ENCODE data around the gene C10orf95. TPM values are rescaled to one million over a fixed set of nuclear protein-coding genes. Genes with fewer than 3 reads are reported as not detected.

C10orf95 gene
- total RNA-seq, 2 experiments from 2014 or later: 0.20 to 0.36 TPM

DNA sequence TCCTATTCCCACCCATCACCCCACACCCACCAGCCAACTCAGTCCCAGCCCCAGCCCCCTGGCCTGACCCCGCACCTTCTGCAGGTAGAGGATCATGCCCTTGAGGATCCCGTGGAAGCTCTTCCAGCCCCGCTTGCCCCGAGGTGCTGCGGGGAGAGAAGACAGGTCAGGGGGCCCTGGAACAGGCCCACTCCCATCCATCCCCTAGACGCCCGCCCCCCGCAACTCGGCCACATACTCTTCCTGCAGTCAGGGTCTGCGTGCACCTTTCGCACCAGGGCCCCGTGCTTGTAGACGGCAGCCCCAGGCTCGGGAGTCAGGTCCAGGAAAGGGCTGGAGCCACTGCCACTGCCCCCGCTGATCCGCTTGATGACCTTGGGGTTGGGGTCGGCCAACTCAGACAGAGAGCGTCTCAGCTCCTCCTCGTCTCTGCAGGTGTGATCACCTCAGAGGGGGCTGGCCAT lies 46.2 kb downstream of the C10orf95 start:
- intact Hi-C loops (cut with micrococcal nuclease): no loop called here
- Mint-ChIP-seq H3K4me3 (no peak overlapping the region), H3K36me3 (ENCODE audit: low read depth) (peaks cover 26% of the 10 kb centered on the region), H3K27me3 (no peaks in the 10 kb centered on the region), H3K9me3 (no peaks in the 10 kb centered on the region), H3K4me1 (ENCODE audit: low read depth) (peaks cover 37% of the 10 kb centered on the region), H3K27ac (no peak overlapping the region)
- ATAC-seq (no peak), DNase-seq (peak; percentile 16)
- TF ChIP-seq, protein P1, sequence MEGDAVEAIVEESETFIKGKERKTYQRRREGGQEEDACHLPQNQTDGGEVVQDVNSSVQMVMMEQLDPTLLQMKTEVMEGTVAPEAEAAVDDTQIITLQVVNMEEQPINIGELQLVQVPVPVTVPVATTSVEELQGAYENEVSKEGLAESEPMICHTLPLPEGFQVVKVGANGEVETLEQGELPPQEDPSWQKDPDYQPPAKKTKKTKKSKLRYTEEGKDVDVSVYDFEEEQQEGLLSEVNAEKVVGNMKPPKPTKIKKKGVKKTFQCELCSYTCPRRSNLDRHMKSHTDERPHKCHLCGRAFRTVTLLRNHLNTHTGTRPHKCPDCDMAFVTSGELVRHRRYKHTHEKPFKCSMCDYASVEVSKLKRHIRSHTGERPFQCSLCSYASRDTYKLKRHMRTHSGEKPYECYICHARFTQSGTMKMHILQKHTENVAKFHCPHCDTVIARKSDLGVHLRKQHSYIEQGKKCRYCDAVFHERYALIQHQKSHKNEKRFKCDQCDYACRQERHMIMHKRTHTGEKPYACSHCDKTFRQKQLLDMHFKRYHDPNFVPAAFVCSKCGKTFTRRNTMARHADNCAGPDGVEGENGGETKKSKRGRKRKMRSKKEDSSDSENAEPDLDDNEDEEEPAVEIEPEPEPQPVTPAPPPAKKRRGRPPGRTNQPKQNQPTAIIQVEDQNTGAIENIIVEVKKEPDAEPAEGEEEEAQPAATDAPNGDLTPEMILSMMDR (IDR thresholded peaks at IDR 0.05): no peak
- POLR2A ChIA-PET: interaction anchor here (0.6 to 6.4 kb wide), 12 partner anchors 9 to 268 kb away, joined by 3 to 88 read pairs (median 5); partner anchors contain the start of genes CUEDC2, FBXL15 and NFKB2
- CTCF ChIA-PET: interaction anchor here (1.1 to 15.2 kb wide), 5 partner anchors 11 to 175 kb away, joined by 3 to 143 read pairs (median 4); partner anchors contain the start of gene FBXL15

DNA sequence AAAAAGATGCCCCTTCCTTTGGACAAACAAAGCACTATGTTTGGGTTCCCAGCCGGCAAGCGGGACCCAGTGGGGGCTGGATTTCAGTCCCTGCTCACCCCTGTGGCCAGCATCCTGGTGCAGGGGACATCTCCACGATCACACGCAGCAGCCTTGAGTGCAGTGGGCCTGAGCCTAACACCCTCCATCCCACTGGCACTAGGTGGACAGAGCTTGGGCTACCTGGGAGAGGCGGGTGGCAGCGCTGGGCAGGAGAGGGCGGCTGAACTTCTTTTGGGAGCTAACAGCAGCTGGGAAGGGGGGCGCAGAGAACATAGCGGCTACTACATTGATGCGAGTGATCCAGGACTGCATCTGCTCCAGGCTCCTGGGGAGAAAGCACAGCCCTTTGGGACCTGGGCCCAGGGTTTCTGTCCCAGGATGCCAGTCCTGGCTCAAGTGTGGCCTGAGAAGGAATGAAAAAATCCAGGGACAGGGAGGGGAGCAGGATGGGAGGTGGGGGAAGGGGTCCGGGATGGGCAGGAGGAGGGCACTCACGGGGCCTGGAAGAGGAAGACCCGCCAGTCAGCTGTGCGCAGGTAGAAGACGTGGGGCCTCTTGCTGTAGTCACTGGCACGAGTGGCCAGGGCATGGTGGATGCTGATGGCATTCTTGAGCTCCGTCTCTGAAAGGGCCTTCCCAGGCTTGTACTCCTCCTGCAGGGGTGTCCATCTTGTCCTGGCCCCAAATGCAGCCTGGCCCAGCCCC lies 46.8 kb downstream of the C10orf95 start:
- H3K9me3 Mint-ChIP-seq: no peaks in the 10 kb centered on the region
- peaks cover 37% of the 10 kb centered on the region for H3K4me1 Mint-ChIP-seq (ENCODE audit: low read depth)
- ChIA-PET CTCF (interaction anchor here (1.0 to 15.2 kb wide), 10 partner anchors 9 to 174 kb away, joined by 3 to 143 read pairs (median 5); partner anchors contain the start of gene FBXL15), POLR2A (interaction anchor here (0.6 to 6.4 kb wide), 12 partner anchors 8 to 81 kb away, joined by 3 to 88 read pairs (median 5); partner anchors contain the start of genes CUEDC2, FBXL15 and NFKB2)
- TF ChIP-seq, protein P1 (IDR thresholded peaks at IDR 0.05): no peak
- no peaks in the 10 kb centered on the region for H3K27me3 Mint-ChIP-seq
- H3K27ac Mint-ChIP-seq: no peak overlapping the region
- peaks cover 32% of the 10 kb centered on the region for H3K36me3 Mint-ChIP-seq (ENCODE audit: low read depth)
- ATAC-seq (no peak), DNase-seq (peak; percentile 24)
- H3K4me3 Mint-ChIP-seq: no peak overlapping the region
- intact Hi-C loops (cut with micrococcal nuclease): no loop called here

DNA sequence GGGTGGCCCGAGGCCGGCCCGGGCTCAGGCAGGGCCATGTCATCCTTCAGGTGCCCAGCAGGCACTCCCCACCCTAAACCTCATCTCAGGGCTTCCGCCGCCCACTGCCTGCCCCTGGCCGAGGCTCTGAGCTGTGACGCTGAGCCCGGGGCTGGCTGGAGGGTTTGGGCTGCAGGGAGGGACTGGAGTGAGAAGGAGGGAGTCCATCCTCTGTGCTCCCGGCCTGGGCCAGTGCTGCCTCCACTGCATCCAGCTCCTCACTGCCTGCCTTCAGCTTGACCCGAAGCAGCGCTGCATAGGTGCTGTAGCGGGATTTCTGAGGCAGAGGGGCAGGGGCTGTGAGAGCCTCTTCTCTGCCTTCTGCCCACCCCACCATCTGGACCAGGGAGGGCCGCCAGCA lies 48.2 kb downstream of the C10orf95 start:
- DNase-seq: no peak
- H3K27me3 Mint-ChIP-seq: no peaks in the 10 kb centered on the region
- H3K27ac Mint-ChIP-seq: no peak overlapping the region
- ChIA-PET POLR2A (interaction anchor here (1.0 to 6.4 kb wide), 5 partner anchors 7 to 48 kb away, joined by 3 to 88 read pairs (median 13); partner anchors contain the start of genes C10orf95, FBXL15 and NFKB2), CTCF (interaction anchor here (0.8 to 15.2 kb wide), 10 partner anchors 8 to 173 kb away, joined by 3 to 143 read pairs (median 6); partner anchors contain the start of gene FBXL15)
- intact Hi-C loops (cut with micrococcal nuclease): no loop called here
- TF ChIP-seq, protein P1 (IDR thresholded peaks at IDR 0.05): no peak
- H3K36me3 Mint-ChIP-seq (ENCODE audit: low read depth): peaks cover 43% of the 10 kb centered on the region
- peaks cover 40% of the 10 kb centered on the region for H3K4me1 Mint-ChIP-seq (ENCODE audit: low read depth)
- no peaks in the 10 kb centered on the region for H3K9me3 Mint-ChIP-seq
- ATAC-seq: no peak
- H3K4me3 Mint-ChIP-seq: no peak overlapping the region

DNA sequence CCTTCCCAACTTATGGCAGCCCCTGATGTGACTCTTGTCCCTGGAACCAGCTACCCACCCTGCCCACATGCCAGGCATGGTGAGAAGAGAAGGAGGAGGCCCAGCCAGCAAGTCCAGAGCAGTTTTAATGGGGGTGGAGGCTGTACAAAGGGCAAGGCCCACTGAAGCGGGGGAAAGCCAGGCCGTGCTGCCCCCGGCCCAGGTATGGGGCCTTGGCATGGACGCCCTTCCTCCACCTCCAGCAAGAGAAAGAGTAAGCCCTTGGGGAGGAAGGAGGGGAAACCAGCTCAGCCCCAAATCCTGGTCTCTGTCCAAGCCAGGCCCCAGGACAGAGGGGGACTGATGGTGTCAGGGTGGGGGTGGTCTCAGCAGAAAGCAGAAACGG lies 48.8 kb downstream of the C10orf95 start:
- ATAC-seq: no peak
- H3K4me3 Mint-ChIP-seq: no peak overlapping the region
- H3K27me3 Mint-ChIP-seq: no peaks in the 10 kb centered on the region
- intact Hi-C loops (cut with micrococcal nuclease): no loop called here
- ChIA-PET POLR2A (interaction anchor here (0.7 to 6.4 kb wide), 7 partner anchors 6 to 152 kb away, joined by 3 to 88 read pairs (median 5); partner anchors contain the start of genes C10orf95, FBXL15 and NFKB2), CTCF (interaction anchor here (1.8 to 15.2 kb wide), 4 partner anchors 9 to 172 kb away, joined by 6 to 143 read pairs (median 18); partner anchors contain the start of gene FBXL15)
- no peak for DNase-seq
- H3K27ac Mint-ChIP-seq: peak overlapping the region; percentile 57
- TF ChIP-seq, protein P1 (IDR thresholded peaks at IDR 0.05): no peak
- H3K9me3 Mint-ChIP-seq: no peaks in the 10 kb centered on the region
- peaks cover 49% of the 10 kb centered on the region for H3K36me3 Mint-ChIP-seq (ENCODE audit: low read depth)
- peaks cover 43% of the 10 kb centered on the region for H3K4me1 Mint-ChIP-seq (ENCODE audit: low read depth)

Measured in activated CD8-positive, alpha-beta T cell treated with anti-CD3 and anti-CD28 coated beads for 36 hours (primary cell).